ENCODE data around the gene CD84. TPM values are rescaled to one million over a fixed set of nuclear protein-coding genes. Genes with fewer than 3 reads are reported as not detected.
A peak's percentile ranks its signal among the peaks of the same experiment; 100 is the strongest.
"Not testable (repeated sequence)": the region's sequence is repeated elsewhere in the genome, so short reads cannot be mapped to it uniquely, and the experiment has no call there.

Gene CD84
- total RNA-seq = 1 to 10 TPM; 4.8 to 7.7 TPM
- long read RNA-seq = 0 reads

- ATAC-seq (peak in 1 of 2 donors; percentile 30), DNase-seq (no peak)
- intact Hi-C loops (cut with DNase I) = no loop called here
Measured at GRCh38 chr1:160579216-160579701, at the start of gene CD84. Gene CD84, minus strand, starts transcription at chr1:160579496. Its CDS starts 59 bp downstream, at chr1:160579437.

GRCh38 chr1:160628799-160629263 lies 49.5 kb upstream of the CD84 start:
- intact Hi-C loops (cut with DNase I) = no loop called here
- no peak for ATAC-seq

GRCh38 chr1:160627677-160628289 lies 48.5 kb upstream of the CD84 start:
- intact Hi-C loops (cut with DNase I); ATAC-seq; DNase-seq: not testable (repeated sequence)

More at GRCh38 chr1:160628799-160629263, 49.5 kb upstream of the CD84 start:
- no peak for DNase-seq

GRCh38 chr1:160626509-160627342 lies 47.4 kb upstream of the CD84 start:
- intact Hi-C loops (cut with DNase I) = no loop called here

GRCh38 chr1:160625725-160626498 lies 46.6 kb upstream of the CD84 start:
- ATAC-seq (no peak), DNase-seq (no peak)
- intact Hi-C loops (cut with DNase I) = no loop called here

More at GRCh38 chr1:160626509-160627342, 47.4 kb upstream of the CD84 start:
- no peak for ATAC-seq
- no peak for DNase-seq

- no peak for ATAC-seq
Measured at GRCh38 chr1:160625321-160625720, 46.0 kb upstream of the CD84 start.

GRCh38 chr1:160624464-160624863 lies 45.2 kb upstream of the CD84 start:
- DNase-seq = no peak
- intact Hi-C loops (cut with DNase I) = no loop called here
- no peak for ATAC-seq

More at GRCh38 chr1:160625321-160625720, 46.0 kb upstream of the CD84 start:
- DNase-seq = no peak
- intact Hi-C loops (cut with DNase I) = no loop called here

- no peak for ATAC-seq
- no peak for DNase-seq
- intact Hi-C loops (cut with DNase I) = no loop called here
Measured at GRCh38 chr1:160623862-160624261, 44.6 kb upstream of the CD84 start.

- ATAC-seq (no peak), DNase-seq (no peak)
- intact Hi-C loops (cut with DNase I) = no loop called here
Measured at GRCh38 chr1:160623227-160623633, 43.9 kb upstream of the CD84 start.

GRCh38 chr1:160622501-160623226 lies 43.4 kb upstream of the CD84 start:
- ATAC-seq (no peak), DNase-seq (no peak)
- intact Hi-C loops (cut with DNase I) = no loop called here

- DNase-seq = no peak
- no peak for ATAC-seq
- intact Hi-C loops (cut with DNase I) = no loop called here
Measured at GRCh38 chr1:160621633-160622413, 42.5 kb upstream of the CD84 start.

- intact Hi-C loops (cut with DNase I) = no loop called here
- ATAC-seq = no peak
- no peak for DNase-seq
Measured at GRCh38 chr1:160620942-160621632, 41.8 kb upstream of the CD84 start.

GRCh38 chr1:160619742-160620277 lies 40.5 kb upstream of the CD84 start:
- ATAC-seq (no peak), DNase-seq (no peak)
- intact Hi-C loops (cut with DNase I) = no loop called here

- intact Hi-C loops (cut with DNase I) = no loop called here
- DNase-seq = no peak
- ATAC-seq = no peak
Measured at GRCh38 chr1:160618763-160619274, 39.5 kb upstream of the CD84 start.

- intact Hi-C loops (cut with DNase I) = no loop called here
Measured at GRCh38 chr1:160618327-160618726, 39.0 kb upstream of the CD84 start.

GRCh38 chr1:160615660-160616059 lies 36.4 kb upstream of the CD84 start:
- ATAC-seq = no peak
- intact Hi-C loops (cut with DNase I) = no loop called here
- no peak for DNase-seq

More at GRCh38 chr1:160618327-160618726, 39.0 kb upstream of the CD84 start:
- DNase-seq (no peak), ATAC-seq (no peak)

- ATAC-seq = no peak
- DNase-seq = no peak
- intact Hi-C loops (cut with DNase I) = no loop called here
Measured at GRCh38 chr1:160614410-160614809, 35.1 kb upstream of the CD84 start.
